Progenitor cell of endocrine pancreas (in vitro differentiated cells): ENCODE results near the gene SGCD. TPM values are rescaled to one million over a fixed set of nuclear protein-coding genes. Genes with fewer than 3 reads are reported as not detected.

Experiments
- DNase-seq: peaks from one replicate; pipeline ENCODE4 v3.0.0; 2021; ENCODE audit warnings: low spot score; ENCODE audit not compliant: unreplicated experiment
- H3K27ac Mint-ChIP-seq: 2 replicates; pipeline ENCODE4 v1.8.0; 2021; ENCODE audit warnings: mild to moderate bottlenecking, moderate library complexity, mixed read lengths
- H3K27me3 Mint-ChIP-seq: 2 replicates; pipeline ENCODE4 v1.8.0; 2021; ENCODE audit warnings: mixed read lengths
- H3K36me3 Mint-ChIP-seq: 2 replicates; pipeline ENCODE4 v1.8.0; 2022; ENCODE audit warnings: mixed read lengths; ENCODE audit not compliant: insufficient read depth
- H3K4me1 Mint-ChIP-seq: 2 replicates; pipeline ENCODE4 v1.8.0; 2021; ENCODE audit warnings: low read depth, mixed read lengths
- H3K4me3 Mint-ChIP-seq: 2 replicates; pipeline ENCODE4 v1.8.0; 2021; ENCODE audit warnings: low read depth, mild to moderate bottlenecking, moderate library complexity, mixed read lengths
- H3K9me3 Mint-ChIP-seq: 2 replicates; pipeline ENCODE4 v1.8.0; 2021; ENCODE audit warnings: low read depth, mixed read lengths
- total RNA-seq: library from RNA; stranded (reverse); gene quantifications from 2 replicates; pipeline ENCODE4 v1.2.1, GENCODE V29; 2021
- TF ChIP-seq, protein P1 (sequence below): fragments of 200-600 bp; sonication (generic); IDR thresholded peaks from one replicate; pipeline ENCODE4 v1.5.0; 2021; ENCODE audit warnings: antibody characterized with exemption, mild to moderate bottlenecking; ENCODE audit not compliant: unreplicated experiment

The SGCD gene
- total RNA-seq, 1 donor from 2014 or later, result 5.9 TPM

DNA sequence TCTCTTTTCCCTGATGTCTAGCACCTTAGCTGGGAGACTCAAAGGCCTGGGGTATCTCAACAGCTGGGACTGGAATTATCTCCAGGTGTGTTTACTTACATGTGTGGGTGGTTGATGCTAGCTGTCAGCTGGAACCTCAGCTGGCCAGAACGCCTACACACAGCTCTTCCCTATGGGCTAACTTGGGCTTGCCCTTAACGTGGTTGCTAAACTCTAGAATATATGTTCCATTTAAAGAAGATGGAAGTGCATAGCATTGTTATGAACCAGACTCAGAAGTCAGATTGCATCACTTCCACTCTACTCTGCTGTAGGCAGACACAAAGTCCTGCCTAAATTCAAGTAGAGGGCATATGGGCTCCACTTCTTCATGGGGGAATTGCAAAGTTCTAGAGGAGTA lies 29.3 kb downstream of the SGCD start:
- DNase-seq, result no peak
- Mint-ChIP-seq H3K9me3 (no peaks in the 10 kb centered on the region), H3K4me3 (no peak overlapping the region), H3K36me3 (no peaks in the 10 kb centered on the region), H3K27me3 (no peaks in the 10 kb centered on the region), H3K27ac (no peak overlapping the region), H3K4me1 (peaks cover 6% of the 10 kb centered on the region)
- TF ChIP-seq, protein P1, sequence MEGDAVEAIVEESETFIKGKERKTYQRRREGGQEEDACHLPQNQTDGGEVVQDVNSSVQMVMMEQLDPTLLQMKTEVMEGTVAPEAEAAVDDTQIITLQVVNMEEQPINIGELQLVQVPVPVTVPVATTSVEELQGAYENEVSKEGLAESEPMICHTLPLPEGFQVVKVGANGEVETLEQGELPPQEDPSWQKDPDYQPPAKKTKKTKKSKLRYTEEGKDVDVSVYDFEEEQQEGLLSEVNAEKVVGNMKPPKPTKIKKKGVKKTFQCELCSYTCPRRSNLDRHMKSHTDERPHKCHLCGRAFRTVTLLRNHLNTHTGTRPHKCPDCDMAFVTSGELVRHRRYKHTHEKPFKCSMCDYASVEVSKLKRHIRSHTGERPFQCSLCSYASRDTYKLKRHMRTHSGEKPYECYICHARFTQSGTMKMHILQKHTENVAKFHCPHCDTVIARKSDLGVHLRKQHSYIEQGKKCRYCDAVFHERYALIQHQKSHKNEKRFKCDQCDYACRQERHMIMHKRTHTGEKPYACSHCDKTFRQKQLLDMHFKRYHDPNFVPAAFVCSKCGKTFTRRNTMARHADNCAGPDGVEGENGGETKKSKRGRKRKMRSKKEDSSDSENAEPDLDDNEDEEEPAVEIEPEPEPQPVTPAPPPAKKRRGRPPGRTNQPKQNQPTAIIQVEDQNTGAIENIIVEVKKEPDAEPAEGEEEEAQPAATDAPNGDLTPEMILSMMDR, result no peak

- Mint-ChIP-seq H3K4me3 (no peak overlapping the region), H3K9me3 (no peaks in the 10 kb centered on the region), H3K4me1 (peaks cover 6% of the 10 kb centered on the region), H3K36me3 (no peaks in the 10 kb centered on the region), H3K27me3 (no peaks in the 10 kb centered on the region), H3K27ac (no peak overlapping the region)
- no peak for DNase-seq
- TF ChIP-seq, protein P1, result no peak
These were observed 32.5 kb downstream of the SGCD start for GRCh38 chr5:156359476-156359875.

GRCh38 chr5:156361436-156362109 lies 34.6 kb downstream of the SGCD start:
- Mint-ChIP-seq H3K4me3 (no peak overlapping the region), H3K9me3 (no peaks in the 10 kb centered on the region), H3K36me3 (no peaks in the 10 kb centered on the region), H3K27ac (no peak overlapping the region), H3K4me1 (peaks cover 6% of the 10 kb centered on the region), H3K27me3 (no peaks in the 10 kb centered on the region)
- TF ChIP-seq, protein P1, result no peak
- no peak for DNase-seq

DNA sequence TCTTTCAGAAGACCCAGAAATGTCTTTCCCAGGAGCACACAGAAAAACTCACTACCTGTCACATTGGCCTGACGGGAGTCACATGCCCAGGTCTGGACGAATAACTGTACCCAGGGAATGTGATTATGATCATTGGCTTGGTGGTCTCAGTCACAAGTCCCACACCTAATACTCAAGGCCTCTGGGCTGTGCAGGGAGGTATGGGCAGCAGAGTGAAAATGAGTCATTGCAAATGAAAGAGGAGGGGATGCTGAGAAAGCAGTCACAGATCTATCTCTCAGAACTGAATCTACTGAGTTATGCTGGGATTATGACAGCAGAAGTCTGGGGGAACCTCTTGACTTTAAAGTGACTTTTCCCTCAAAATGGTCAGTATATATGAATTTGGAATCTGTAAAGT lies 36.9 kb downstream of the SGCD start:
- H3K4me3 Mint-ChIP-seq, result no peak overlapping the region
- no peaks in the 10 kb centered on the region for H3K4me1 Mint-ChIP-seq
- TF ChIP-seq, protein P1, result no peak
- no peaks in the 10 kb centered on the region for H3K9me3 Mint-ChIP-seq
- no peak overlapping the region for H3K27ac Mint-ChIP-seq
- no peaks in the 10 kb centered on the region for H3K36me3 Mint-ChIP-seq
- H3K27me3 Mint-ChIP-seq, result no peaks in the 10 kb centered on the region
- no peak for DNase-seq

DNA sequence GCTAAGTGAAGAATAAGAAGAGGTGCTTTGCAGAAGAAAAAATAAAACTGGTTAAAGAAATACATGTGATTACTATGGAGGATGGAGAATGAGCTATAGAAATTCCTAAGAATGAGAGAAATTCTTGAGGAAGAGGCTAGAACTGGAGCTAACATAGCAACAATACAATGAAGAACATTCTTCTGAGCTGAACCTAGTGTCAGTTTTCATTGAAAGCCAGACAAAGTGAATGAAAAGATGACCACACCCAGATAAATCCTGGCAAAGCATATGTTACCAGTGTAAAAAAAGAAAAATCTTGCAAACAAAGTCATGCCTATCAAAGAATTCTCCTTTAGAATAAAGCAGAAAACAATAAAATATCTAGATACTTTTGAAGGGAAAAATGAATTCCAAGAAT lies 39.6 kb downstream of the SGCD start:
- H3K9me3 Mint-ChIP-seq, result no peaks in the 10 kb centered on the region
- TF ChIP-seq, protein P1, result no peak
- no peak overlapping the region for H3K4me3 Mint-ChIP-seq
- no peak overlapping the region for H3K27ac Mint-ChIP-seq
- H3K36me3 Mint-ChIP-seq, result no peaks in the 10 kb centered on the region
- no peaks in the 10 kb centered on the region for H3K4me1 Mint-ChIP-seq
- no peak for DNase-seq
- no peaks in the 10 kb centered on the region for H3K27me3 Mint-ChIP-seq
